Body of pancreas (tissue), 4 donors: ENCODE results near the gene SLC22A2.

Experiments
- POLR2A ChIP-seq, 3 donors: fragments of 450-650 bp; IDR thresholded peaks; one replicate each; pipeline ENCODE4 v1.6.1; 2016; ENCODE audit warnings: antibody characterized with exemption in 3 of 3, mild to moderate bottlenecking in 2 of 3
- TF ChIP-seq, protein P1 (sequence below), 7 experiments: fragments of 450-650 bp in 4 of 7; fragments of 200-600 bp in 3 of 7; sonication (generic) in 3 of 7; IDR thresholded peaks; one replicate each; pipeline ENCODE4 v1.5.1; 2016 to 2019; ENCODE audit warnings: antibody characterized with exemption in 7 of 7

DNA sequence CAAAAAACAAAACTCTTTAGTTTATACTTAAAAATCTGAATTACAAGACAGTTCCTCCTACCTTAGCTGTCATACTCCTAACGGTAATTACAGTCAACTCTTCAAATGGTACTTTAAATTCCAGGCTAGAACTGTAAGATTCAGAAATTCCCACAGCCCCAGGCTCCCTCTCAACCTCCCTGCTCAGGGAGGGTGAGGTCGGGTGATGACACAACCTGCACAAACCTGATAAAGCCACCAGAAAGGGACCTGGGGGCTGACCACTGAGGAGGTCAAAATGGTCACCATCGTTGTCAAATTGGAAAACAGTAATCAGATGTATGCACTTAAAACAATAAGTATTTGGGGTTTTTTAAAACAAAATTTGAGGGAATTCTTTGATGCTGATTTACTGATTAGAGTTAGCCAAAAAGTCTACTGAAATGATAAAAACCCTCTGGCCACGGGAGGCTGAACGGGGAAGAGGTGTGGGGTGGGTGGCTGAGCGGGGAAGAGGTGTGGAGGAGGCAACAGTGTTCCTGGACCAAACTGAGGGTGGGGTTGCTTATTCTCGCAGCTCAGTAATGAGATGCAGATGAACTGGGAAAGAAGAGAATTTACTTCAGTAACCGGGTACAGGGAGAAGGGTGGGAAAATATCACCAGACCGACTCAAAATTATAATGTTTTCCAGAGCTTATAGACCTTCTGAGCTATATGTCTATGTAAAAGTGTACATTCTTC, 84.7 kb downstream of the SLC22A2 start:
- TF ChIP-seq, protein P1, sequence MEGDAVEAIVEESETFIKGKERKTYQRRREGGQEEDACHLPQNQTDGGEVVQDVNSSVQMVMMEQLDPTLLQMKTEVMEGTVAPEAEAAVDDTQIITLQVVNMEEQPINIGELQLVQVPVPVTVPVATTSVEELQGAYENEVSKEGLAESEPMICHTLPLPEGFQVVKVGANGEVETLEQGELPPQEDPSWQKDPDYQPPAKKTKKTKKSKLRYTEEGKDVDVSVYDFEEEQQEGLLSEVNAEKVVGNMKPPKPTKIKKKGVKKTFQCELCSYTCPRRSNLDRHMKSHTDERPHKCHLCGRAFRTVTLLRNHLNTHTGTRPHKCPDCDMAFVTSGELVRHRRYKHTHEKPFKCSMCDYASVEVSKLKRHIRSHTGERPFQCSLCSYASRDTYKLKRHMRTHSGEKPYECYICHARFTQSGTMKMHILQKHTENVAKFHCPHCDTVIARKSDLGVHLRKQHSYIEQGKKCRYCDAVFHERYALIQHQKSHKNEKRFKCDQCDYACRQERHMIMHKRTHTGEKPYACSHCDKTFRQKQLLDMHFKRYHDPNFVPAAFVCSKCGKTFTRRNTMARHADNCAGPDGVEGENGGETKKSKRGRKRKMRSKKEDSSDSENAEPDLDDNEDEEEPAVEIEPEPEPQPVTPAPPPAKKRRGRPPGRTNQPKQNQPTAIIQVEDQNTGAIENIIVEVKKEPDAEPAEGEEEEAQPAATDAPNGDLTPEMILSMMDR (IDR thresholded peaks at IDR 0.05) = no peak
- no peak for TF ChIP-seq POLR2A (IDR thresholded peaks at IDR 0.05)
